ENCODE data around the gene LCN6.
"Not testable (repeated sequence)": the region's sequence is repeated elsewhere in the genome, so short reads cannot be mapped to it uniquely, and the experiment has no call there.

The LCN6 gene

GRCh38 chr9:136722093-136722968 is 26.0 kb downstream of the LCN6 start:
- DNase-seq = no peak

GRCh38 chr9:136721339-136722092 is 26.8 kb downstream of the LCN6 start:
- no peak for DNase-seq

- DNase-seq = no peak
Observed at GRCh38 chr9:136720898-136721338, 27.4 kb downstream of the LCN6 start.

- no peak for DNase-seq
Observed at GRCh38 chr9:136720251-136720897, 28.0 kb downstream of the LCN6 start.

- no peak for DNase-seq
Observed at GRCh38 chr9:136719195-136719880, 29.0 kb downstream of the LCN6 start.

- no peak for DNase-seq
Observed at GRCh38 chr9:136718345-136719194, 29.8 kb downstream of the LCN6 start.

- DNase-seq = no peak
Observed at GRCh38 chr9:136717399-136717798, 30.9 kb downstream of the LCN6 start.

GRCh38 chr9:136714893-136715274 is 33.4 kb downstream of the LCN6 start:
- DNase-seq = no peak

GRCh38 chr9:136714096-136714892 is 34.0 kb downstream of the LCN6 start:
- DNase-seq = no peak

- DNase-seq = no peak
Observed at GRCh38 chr9:136713550-136713949, 34.8 kb downstream of the LCN6 start.

GRCh38 chr9:136712690-136713544 is 35.4 kb downstream of the LCN6 start:
- no peak for DNase-seq

- no peak for DNase-seq
Observed at GRCh38 chr9:136711751-136712689, 36.3 kb downstream of the LCN6 start, which contains the start of gene DIPK1B. Gene DIPK1B, plus strand, starts transcription at chr9:136712572. Its CDS starts 94 bp downstream, at chr9:136712666.

- not testable (repeated sequence) for DNase-seq
Observed at GRCh38 chr9:136711219-136711648, 37.1 kb downstream of the LCN6 start.

GRCh38 chr9:136710543-136710942 is 37.8 kb downstream of the LCN6 start:
- DNase-seq = no peak

GRCh38 chr9:136709454-136710109 is 38.7 kb downstream of the LCN6 start:
- no peak for DNase-seq

- DNase-seq = no peak
Observed at GRCh38 chr9:136707849-136708517, 40.3 kb downstream of the LCN6 start.

- no peak for DNase-seq
Observed at GRCh38 chr9:136707011-136707410, 41.3 kb downstream of the LCN6 start.
